ES-I3 (cell line): Measurements from ENCODE around the gene SLC29A3.

Source experiments
- H3K36me3 ChIP-seq: 2 replicates; pipeline ENCODE4 v1.6.1; 2013; ENCODE audit warnings: mild to moderate bottlenecking, low read length, control low read depth, moderate library complexity; ENCODE audit not compliant: insufficient read depth
- H3K4me1 ChIP-seq: 2 replicates; pipeline ENCODE4 v1.6.1; 2013; ENCODE audit warnings: mild to moderate bottlenecking, control low read depth, low read length; ENCODE audit not compliant: insufficient read depth
- H3K9ac ChIP-seq: 2 replicates; pipeline ENCODE4 v1.6.1; 2013; ENCODE audit warnings: low read depth, mild to moderate bottlenecking, low read length, moderate library complexity
- H3K9me3 ChIP-seq: 2 replicates; pipeline ENCODE4 v1.6.1; 2013; ENCODE audit warnings: mild to moderate bottlenecking, low read length, moderate library complexity; ENCODE audit not compliant: control insufficient read depth, insufficient read depth

Gene SLC29A3

GRCh38 chr10:71279590-71280170 lies 39.4 kb upstream of the SLC29A3 start:
- H3K36me3 ChIP-seq, result no peaks in the 10 kb centered on the region
- no peaks in the 10 kb centered on the region for H3K9me3 ChIP-seq
- H3K9ac ChIP-seq, result no peak overlapping the region
- peaks cover 13% of the 10 kb centered on the region; the same call in 1 of the 2 replicates for H3K4me1 ChIP-seq

GRCh38 chr10:71280216-71280615 lies 38.8 kb upstream of the SLC29A3 start:
- no peak overlapping the region for H3K9ac ChIP-seq

GRCh38 chr10:71280825-71281224 lies 38.2 kb upstream of the SLC29A3 start:
- peaks cover 13% of the 10 kb centered on the region; the same call in 1 of the 2 replicates for H3K4me1 ChIP-seq
- no peak overlapping the region for H3K9ac ChIP-seq
- no peaks in the 10 kb centered on the region for H3K9me3 ChIP-seq
- no peaks in the 10 kb centered on the region for H3K36me3 ChIP-seq

More at GRCh38 chr10:71280216-71280615, 38.8 kb upstream of the SLC29A3 start:
- Histone ChIP-seq H3K36me3 (no peaks in the 10 kb centered on the region), H3K9me3 (no peaks in the 10 kb centered on the region), H3K4me1 (peaks cover 13% of the 10 kb centered on the region; the same call in 1 of the 2 replicates)

- H3K36me3 ChIP-seq, result no peaks in the 10 kb centered on the region
- H3K4me1 ChIP-seq, result peaks cover 13% of the 10 kb centered on the region; the same call in 1 of the 2 replicates
- no peak overlapping the region for H3K9ac ChIP-seq
- H3K9me3 ChIP-seq, result no peaks in the 10 kb centered on the region
Measured at GRCh38 chr10:71281646-71282322, 37.3 kb upstream of the SLC29A3 start.

- Histone ChIP-seq H3K36me3 (no peaks in the 10 kb centered on the region), H3K4me1 (peaks cover 13% of the 10 kb centered on the region; the same call in 1 of the 2 replicates), H3K9ac (no peak overlapping the region), H3K9me3 (no peaks in the 10 kb centered on the region)
Measured at GRCh38 chr10:71282323-71282680, 36.8 kb upstream of the SLC29A3 start.

GRCh38 chr10:71283410-71283809 lies 35.6 kb upstream of the SLC29A3 start:
- Histone ChIP-seq H3K4me1 (peaks cover 10% of the 10 kb centered on the region; the same call in 1 of the 2 replicates), H3K36me3 (no peaks in the 10 kb centered on the region), H3K9ac (no peak overlapping the region), H3K9me3 (no peaks in the 10 kb centered on the region)

GRCh38 chr10:71283876-71284275 lies 35.2 kb upstream of the SLC29A3 start:
- H3K4me1 ChIP-seq, result peaks cover 6% of the 10 kb centered on the region; the same call in 1 of the 2 replicates
- peaks cover 2% of the 10 kb centered on the region; the same call in 1 of the 2 replicates for H3K36me3 ChIP-seq
- no peaks in the 10 kb centered on the region for H3K9me3 ChIP-seq
- H3K9ac ChIP-seq, result no peak overlapping the region

GRCh38 chr10:71284544-71285179 lies 34.4 kb upstream of the SLC29A3 start:
- Histone ChIP-seq H3K9me3 (no peaks in the 10 kb centered on the region), H3K4me1 (no peaks in the 10 kb centered on the region; the same call in 1 of the 2 replicates), H3K9ac (no peak overlapping the region), H3K36me3 (peaks cover 3% of the 10 kb centered on the region; the same call in 1 of the 2 replicates)

- Histone ChIP-seq H3K9me3 (no peaks in the 10 kb centered on the region), H3K36me3 (peaks cover 3% of the 10 kb centered on the region; the same call in 1 of the 2 replicates), H3K4me1 (no peaks in the 10 kb centered on the region), H3K9ac (no peak overlapping the region)
Measured at GRCh38 chr10:71285180-71285545, 33.9 kb upstream of the SLC29A3 start.

- Histone ChIP-seq H3K9me3 (no peaks in the 10 kb centered on the region), H3K36me3 (peaks cover 3% of the 10 kb centered on the region; the same call in 1 of the 2 replicates), H3K9ac (no peak overlapping the region), H3K4me1 (no peaks in the 10 kb centered on the region)
Measured at GRCh38 chr10:71285986-71286385, 33.1 kb upstream of the SLC29A3 start.

- Histone ChIP-seq H3K9me3 (no peaks in the 10 kb centered on the region), H3K4me1 (no peaks in the 10 kb centered on the region), H3K36me3 (peaks cover 3% of the 10 kb centered on the region; the same call in 1 of the 2 replicates), H3K9ac (no peak overlapping the region)
Measured at GRCh38 chr10:71286521-71287294, 32.4 kb upstream of the SLC29A3 start.

- no peak overlapping the region for H3K9ac ChIP-seq
- peaks cover 3% of the 10 kb centered on the region; the same call in 1 of the 2 replicates for H3K36me3 ChIP-seq
- no peaks in the 10 kb centered on the region for H3K9me3 ChIP-seq
- H3K4me1 ChIP-seq, result no peaks in the 10 kb centered on the region
Measured at GRCh38 chr10:71287456-71287855, 31.6 kb upstream of the SLC29A3 start.

GRCh38 chr10:71288461-71288860 lies 30.6 kb upstream of the SLC29A3 start:
- Histone ChIP-seq H3K4me1 (no peaks in the 10 kb centered on the region), H3K9ac (no peak overlapping the region), H3K36me3 (peaks cover 5% of the 10 kb centered on the region), H3K9me3 (no peaks in the 10 kb centered on the region)

GRCh38 chr10:71289421-71290130 lies 29.5 kb upstream of the SLC29A3 start:
- H3K9me3 ChIP-seq, result no peaks in the 10 kb centered on the region
- no peak overlapping the region for H3K9ac ChIP-seq
- no peaks in the 10 kb centered on the region for H3K4me1 ChIP-seq
- H3K36me3 ChIP-seq, result peaks cover 5% of the 10 kb centered on the region
